ENCODE results near the gene COA5.

Gene COA5

DNA sequence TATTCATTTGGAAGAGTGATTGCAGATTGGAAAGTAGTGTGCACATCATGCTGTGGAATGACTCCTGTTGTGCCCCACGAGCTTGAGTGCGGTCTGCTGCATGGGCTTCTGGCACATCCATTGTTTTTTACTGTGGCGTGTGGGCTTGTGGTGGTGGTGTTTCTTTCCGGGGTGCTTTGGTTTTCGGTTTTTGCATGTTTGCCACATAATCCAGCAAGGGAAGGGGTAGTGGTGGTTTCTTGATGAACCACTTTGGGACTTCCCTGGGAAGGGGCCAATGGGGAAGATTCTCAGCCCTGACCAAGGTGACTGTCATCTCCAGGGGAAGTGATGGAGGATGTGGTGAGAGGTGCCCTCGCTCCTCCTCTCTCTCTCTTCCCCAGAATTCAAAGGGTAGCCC, 57.0 kb downstream of the COA5 start:
- DNase-seq (ENCODE audit: low read depth in 2 of 2), result no peak

- DNase-seq (ENCODE audit: low read depth in 2 of 2), result no peak
Measured at GRCh38 chr2:98550165-98550564, 58.1 kb downstream of the COA5 start.

All from activated CD8-positive, alpha-beta memory T cell treated with anti-CD3 and anti-CD28 coated beads for 4 hours (primary cell).